K562 (cell line): Measurements from ENCODE around the gene ZCCHC9. TPM values are rescaled to one million over a fixed set of nuclear protein-coding genes. Genes with fewer than 3 reads are reported as not detected.
A peak's percentile ranks its signal among the peaks of the same experiment; 100 is the strongest.

Experiments used
- ATAC-seq: fragments of 200-7000 bp; cut with Tn5 transposase; 3 replicates; pipeline ENCODE4 v1.9.1; 2020; ENCODE audit warnings: moderate library complexity
- BruUV-seq: library from RNA; stranded (reverse); fragments of 400-500 nt; replicated peaks from 2 replicates; lab custom pipeline; 2021; lab: Mats Ljungman, UMichigan
- CTCF ChIA-PET: fragments of 300-600 bp; formaldehyde crosslinking; extraction: SDS; loops from one replicate; lab custom pipeline; 2021; ENCODE audit warnings: low intra/inter-chr PET ratio; lab: Yijun Ruan, JAX
- POLR2A ChIA-PET: fragments of 300-600, 350-650 bp; sonication (Branson Sonifier 250); formaldehyde crosslinking; extraction: SDS; loops from one replicate; lab custom pipeline; 2021; ENCODE audit warnings: antibody characterized with exemption, inconsistent platforms; lab: Yijun Ruan, JAX
- DNase-seq, 4 experiments: peaks; one replicate each; pipeline versions ENCODE4 v3.0.0 to v3.0.0-alpha.2; 2011 to 2018; ENCODE audit warnings: low spot score in 3 of 4, mixed read lengths in 3 of 4; ENCODE audit errors: extremely low read depth in 1 of 4
- FAIRE-seq: peaks from 2 replicates; lab custom pipeline; 2011; peaks lifted over from hg19 to GRCh38; lab: Jason Lieb, UNC
- H2AFZ ChIP-seq: 2 replicates; pipeline ENCODE4 v1.6.0; 2011; ENCODE audit warnings: low read depth, low read length, control low read depth, inconsistent platforms
- H3K27ac ChIP-seq: fragments of 200-600 bp; 3 replicates; pipeline ENCODE4 v1.8.0; 2011; ENCODE audit warnings: low read depth, mild to moderate bottlenecking, control low read depth, inconsistent platforms, low read length, moderate library complexity, mixed read lengths; ENCODE audit errors: extremely low read depth
- H3K27me3 ChIP-seq, 2 experiments: fragments of 300-600 bp in 1 of 2; 2 replicates in 1 of 2; 3 replicates in 1 of 2; pipeline versions ENCODE4 v1.6.0 to v1.8.0; 2011; ENCODE audit warnings: inconsistent platforms in 2 of 2, low read length in 2 of 2, mild to moderate bottlenecking in 1 of 2, mixed read lengths in 1 of 2, moderate library complexity in 1 of 2; ENCODE audit not compliant: control insufficient read depth in 2 of 2, insufficient read depth in 2 of 2
- H3K36me3 ChIP-seq: fragments of 300-600 bp; 3 replicates; pipeline ENCODE4 v1.8.0; 2011; ENCODE audit warnings: mild to moderate bottlenecking, low read length, inconsistent platforms; ENCODE audit not compliant: control insufficient read depth, insufficient read depth
- H3K4me1 ChIP-seq, 2 experiments: fragments of 200-600 bp in 1 of 2; replicated peaks in 1 of 2; 2 replicates in 1 of 2; 3 replicates in 1 of 2; pipeline versions ENCODE4 v1.5.1 to v1.8.0; 2011; ENCODE audit warnings: inconsistent platforms in 2 of 2, low read length in 2 of 2, mild to moderate bottlenecking in 1 of 2, mixed read lengths in 1 of 2, moderate library complexity in 1 of 2; ENCODE audit not compliant: control insufficient read depth in 2 of 2, insufficient read depth in 2 of 2
- H3K4me2 ChIP-seq: 2 replicates; pipeline ENCODE4 v1.6.1; 2011; ENCODE audit warnings: low read length, control low read depth, inconsistent platforms, mixed read lengths; ENCODE audit not compliant: insufficient read depth
- H3K4me3 ChIP-seq: fragments of 200-600 bp; sonication (generic), shearing (Covaris generic); 2 replicates; pipeline ENCODE4 v1.5.1; 2016; ENCODE audit warnings: control low read depth, inconsistent platforms
- H3K79me2 ChIP-seq: fragments of 200-600 bp; 3 replicates; pipeline ENCODE4 v1.8.0; 2011; ENCODE audit warnings: low read length, inconsistent platforms; ENCODE audit not compliant: control insufficient read depth, insufficient read depth
- H3K9ac ChIP-seq, 2 experiments: 2 replicates each; pipeline versions ENCODE4 v1.6.0 to v1.6.1; 2011; ENCODE audit warnings: low read depth in 2 of 2, low read length in 2 of 2, control low read depth in 1 of 2, inconsistent platforms in 1 of 2, mild to moderate bottlenecking in 1 of 2, mixed read lengths in 1 of 2; ENCODE audit not compliant: insufficient read depth in 1 of 2
- H3K9me1 ChIP-seq: one replicate; pipeline ENCODE4 v1.6.0; 2011; ENCODE audit warnings: inconsistent platforms, mild to moderate bottlenecking, low read length, moderate library complexity; ENCODE audit not compliant: control insufficient read depth, insufficient read depth
- H3K9me3 ChIP-seq: replicated peaks from 2 replicates; pipeline ENCODE4 v1.5.1; 2011; ENCODE audit warnings: low read depth, low read length, inconsistent platforms; ENCODE audit not compliant: control insufficient read depth, insufficient read depth
- H4K20me1 ChIP-seq: replicated peaks from 2 replicates; pipeline ENCODE4 v1.6.1; 2011; ENCODE audit warnings: low read length, inconsistent platforms, mixed read lengths; ENCODE audit not compliant: control insufficient read depth, insufficient read depth
- BMI1 ChIP-seq: fragments of 150-350 bp; IDR thresholded peaks from 2 replicates; pipeline ENCODE4 v1.6.1; 2014; ENCODE audit warnings: low read length
- CBX5 ChIP-seq: IDR thresholded peaks from 2 replicates; pipeline ENCODE4 v1.6.1; 2014; ENCODE audit warnings: low read depth, borderline replicate concordance
- HIVEP1 ChIP-seq: fragments of 250-450 bp; sonication (Bioruptor Pico); IDR thresholded peaks from 2 replicates; pipeline ENCODE4 v1.4.0; 2020; ENCODE audit warnings: mild to moderate bottlenecking
- MECOM ChIP-seq: fragments of 250-450 bp; sonication (Bioruptor Pico); IDR thresholded peaks from 2 replicates; pipeline ENCODE4 v1.8.0; 2022; ENCODE audit warnings: inconsistent platforms
- NFYB ChIP-seq: IDR thresholded peaks from 2 replicates; pipeline ENCODE4 v1.6.1; 2011; ENCODE audit warnings: mild to moderate bottlenecking, moderate library complexity; ENCODE audit not compliant: insufficient read length; ENCODE audit errors: extremely low read depth
- PRPF4 ChIP-seq: fragments of 200-400 bp; formaldehyde crosslinking; IDR thresholded peaks from one replicate; pipeline ENCODE4 v1.6.1; 2017; ENCODE audit warnings: low read length, low read depth, mild to moderate bottlenecking; ENCODE audit not compliant: insufficient read depth, poor library complexity, severe bottlenecking
- TARDBP ChIP-seq: fragments of 450-650 bp; IDR thresholded peaks from 2 replicates; pipeline ENCODE4 v1.6.1; 2016
- TEAD2 ChIP-seq: fragments of 450-650 bp; IDR thresholded peaks from 2 replicates; pipeline ENCODE4 v1.6.1; 2016; ENCODE audit warnings: missing genetic modification characterization, control low read depth, missing compliant biosample characterization
- TOE1 ChIP-seq, 2 experiments: fragments of 450-650 bp in 1 of 2; sonication (generic) in 1 of 2; formaldehyde crosslinking in 1 of 2; IDR thresholded peaks; 2 replicates each; pipeline versions ENCODE4 v1.7.1 to v1.8.0; 2016 to 2022; ENCODE audit warnings: borderline replicate concordance in 2 of 2, mild to moderate bottlenecking in 2 of 2, antibody characterized with exemption in 1 of 2, inconsistent platforms in 1 of 2, low read depth in 1 of 2, missing genetic modification reagents in 1 of 2, moderate library complexity in 1 of 2
- ZNF583 ChIP-seq: fragments of 250-450 bp; sonication (Bioruptor Pico); IDR thresholded peaks from 2 replicates; pipeline ENCODE4 v1.4.0; 2020
- WGBS: fragments of 100-300 bp; shearing (Covaris generic); methylation state at CpG from one replicate; pipeline ENCODE4 v1.1.6; 2016; ENCODE audit warnings: low coverage, mixed read lengths; ENCODE audit not compliant: insufficient coverage; ENCODE audit errors: missing lambda C conversion rate; 5-methylcytosine and 5-hydroxymethylcytosine counted together
- in situ Hi-C: fragments of 300-500 bp; cut with MboI; formaldehyde crosslinking; loops from 4 replicates; pipeline ENCODE4 v1.15.0; 2018; ENCODE audit warnings: inconsistent platforms, mixed read lengths
- intact Hi-C: fragments of 100-400 bp; cut with micrococcal nuclease; formaldehyde crosslinking; loops from 2 replicates; pipeline ENCODE4 v1.14.2; 2022
- polyA plus RNA-seq, 8 experiments: library from polyadenylated mRNA; depleted of rRNA in 4 of 8; stranded (reverse) in 5 of 8; unstranded in 3 of 8; fragments of >200 nt; fragmentation: Nextera tagmentation in 2 of 8; fragmentation: Illumina TruSeq in 1 of 8; extraction: Ambion mirVana in 2 of 8; extraction: Trizol in 1 of 8; gene quantifications; 2 replicates each; pipeline versions ENCODE4 v1.2.1 to v1.2.3, GENCODE V29; 2011 to 2014; ENCODE audit warnings: inconsistent platforms in 1 of 8, missing spikeins in 1 of 8
- total RNA-seq, 7 experiments: library from RNA; depleted of rRNA in 6 of 7; stranded (reverse); fragments of >200 nt in 6 of 7; fragmentation: Illumina TruSeq in 2 of 7; extraction: Trizol in 2 of 7; gene quantifications; 2 replicates each; pipeline versions ENCODE4 v1.2.1 to v1.2.3, GENCODE V29; 2011 to 2021; ENCODE audit warnings: low replicate concordance in 1 of 7
- TF ChIP-seq, protein P1 (sequence below): sonication (generic); formaldehyde crosslinking; IDR thresholded peaks from 2 replicates; pipeline ENCODE4 v1.9.0; 2022; ENCODE audit warnings: mild to moderate bottlenecking, missing genetic modification reagents
- TF ChIP-seq, protein P2 (sequence below): IDR thresholded peaks from 2 replicates; pipeline ENCODE4 v1.6.1; 2011; ENCODE audit not compliant: insufficient read length; ENCODE audit errors: extremely low read depth
- TF ChIP-seq, protein P3 (sequence below): sonication (generic); formaldehyde crosslinking; IDR thresholded peaks from 2 replicates; pipeline ENCODE4 v1.8.0; 2022; ENCODE audit warnings: missing genetic modification reagents, mild to moderate bottlenecking, borderline replicate concordance

The ZCCHC9 gene
- total and polyA plus RNA-seq, 9 of the 15 experiments (the other 6 are each of a cell fraction or from before 2014, with no cell fraction given), result 40.3 to 95.3 (median 59.9) TPM

DNA sequence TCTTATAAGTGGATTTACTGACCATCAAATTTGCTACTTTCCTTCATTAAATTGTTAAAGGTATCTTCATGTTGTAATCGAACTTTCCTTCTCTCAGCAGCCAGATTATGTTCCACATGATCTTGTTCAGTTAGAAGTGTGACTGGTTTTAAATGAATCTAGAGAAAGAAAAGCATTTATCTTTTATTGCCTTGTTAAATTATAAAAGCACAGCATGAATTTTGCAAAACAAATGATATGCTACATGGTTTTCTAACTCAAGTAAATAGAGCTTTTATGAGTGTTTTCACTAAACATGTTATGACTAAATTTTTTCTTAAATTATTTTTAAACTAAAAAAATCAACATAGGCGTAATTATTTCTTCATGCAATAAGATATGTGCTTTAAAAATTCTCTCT, 58.5 kb downstream of the ZCCHC9 start:
- Histone ChIP-seq H3K4me1 (no peaks in the 10 kb centered on the region), H3K4me2 (no peak overlapping the region), H3K79me2 (no peaks in the 10 kb centered on the region), H3K36me3 (no peaks in the 10 kb centered on the region), H4K20me1 (no peaks in the 10 kb centered on the region), H3K4me3 (no peak overlapping the region), H3K27me3 (peaks cover 31 to 48% of the 10 kb centered on the region in 2 experiments), H3K27ac (no peak overlapping the region), H2AFZ (no peak overlapping the region), H3K9me1 (no peaks in the 10 kb centered on the region), H3K9me3 (no peaks in the 10 kb centered on the region)
- intact Hi-C loops (no loop called here), in situ Hi-C loops (no loop called here)
- ChIA-PET POLR2A (no interaction called here), CTCF (no interaction called here)
- no peak for ATAC-seq
- no TSS peak for BruUV-seq
- FAIRE-seq, result no peak
- no peak for DNase-seq
- 0% methylated on average over 2 of the region's 2 CpGs for WGBS
- TF ChIP-seq TEAD2 (tag), result no peak
- TF ChIP-seq BMI1, result 0 out of 2 replicates have a peak, but pooled peaks have one; percentile 21
- TF ChIP-seq TARDBP, result no peak
- TF ChIP-seq, all 486 proteins: peak for 1
- H3K9ac ChIP-seq, result no peak overlapping the region

DNA sequence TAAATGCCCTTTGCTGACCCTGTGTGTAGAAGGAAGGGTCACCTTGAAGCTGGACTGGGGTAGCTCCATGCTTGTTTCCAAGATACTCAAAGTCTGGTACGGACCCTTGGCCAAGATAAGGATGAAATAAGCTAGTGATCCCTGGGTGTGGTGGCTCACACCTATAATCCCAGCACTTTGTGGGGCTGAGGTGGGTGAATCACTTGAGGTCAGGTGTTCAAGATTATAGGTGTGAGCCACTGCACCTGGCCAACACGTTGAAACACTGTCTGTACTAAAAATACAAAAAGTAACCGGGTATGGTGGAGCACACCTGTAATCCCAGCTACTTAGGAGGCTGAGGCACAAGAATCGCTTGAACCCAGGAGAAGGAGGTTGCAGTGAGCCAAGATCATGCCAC, 59.3 kb downstream of the ZCCHC9 start:
- H3K27me3 ChIP-seq, result peaks cover 31 to 43% of the 10 kb centered on the region in 2 experiments
- no peak overlapping the region for H3K27ac ChIP-seq
- H3K4me2 ChIP-seq, result no peak overlapping the region
- ATAC-seq (no peak), DNase-seq (no peak), FAIRE-seq (no peak)
- H3K9me3 ChIP-seq, result no peaks in the 10 kb centered on the region
- H3K36me3 ChIP-seq, result no peaks in the 10 kb centered on the region
- 0% methylated on average over 4 of the region's 4 CpGs for WGBS
- H3K4me1 ChIP-seq, result no peaks in the 10 kb centered on the region
- no peaks in the 10 kb centered on the region for H4K20me1 ChIP-seq
- intact Hi-C loops (no loop called here), in situ Hi-C loops (no loop called here)
- H3K79me2 ChIP-seq, result no peaks in the 10 kb centered on the region
- ChIA-PET POLR2A (no interaction called here), CTCF (no interaction called here)
- no TSS peak for BruUV-seq
- no peak overlapping the region for H3K4me3 ChIP-seq
- no peak overlapping the region for H3K9ac ChIP-seq
- H3K9me1 ChIP-seq, result no peaks in the 10 kb centered on the region
- no peak overlapping the region for H2AFZ ChIP-seq
- TF ChIP-seq, protein P1, sequence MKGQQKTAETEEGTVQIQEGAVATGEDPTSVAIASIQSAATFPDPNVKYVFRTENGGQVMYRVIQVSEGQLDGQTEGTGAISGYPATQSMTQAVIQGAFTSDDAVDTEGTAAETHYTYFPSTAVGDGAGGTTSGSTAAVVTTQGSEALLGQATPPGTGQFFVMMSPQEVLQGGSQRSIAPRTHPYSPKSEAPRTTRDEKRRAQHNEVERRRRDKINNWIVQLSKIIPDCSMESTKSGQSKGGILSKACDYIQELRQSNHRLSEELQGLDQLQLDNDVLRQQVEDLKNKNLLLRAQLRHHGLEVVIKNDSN (CRISPR knock-in tag), result no peak
- TF ChIP-seq MECOM (CRISPR knock-in tag), result no peak
- no peak for TF ChIP-seq TOE1 (IDR thresholded peaks at IDR 0.05; ENCODE audit: borderline replicate concordance)
- TF ChIP-seq TOE1 (CRISPR knock-in tag; IDR thresholded peaks at IDR 0.05; ENCODE audit: borderline replicate concordance, low read depth), result no peak
- TF ChIP-seq, protein P2, sequence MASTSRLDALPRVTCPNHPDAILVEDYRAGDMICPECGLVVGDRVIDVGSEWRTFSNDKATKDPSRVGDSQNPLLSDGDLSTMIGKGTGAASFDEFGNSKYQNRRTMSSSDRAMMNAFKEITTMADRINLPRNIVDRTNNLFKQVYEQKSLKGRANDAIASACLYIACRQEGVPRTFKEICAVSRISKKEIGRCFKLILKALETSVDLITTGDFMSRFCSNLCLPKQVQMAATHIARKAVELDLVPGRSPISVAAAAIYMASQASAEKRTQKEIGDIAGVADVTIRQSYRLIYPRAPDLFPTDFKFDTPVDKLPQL, result no peak
- no peak for TF ChIP-seq PRPF4
- TF ChIP-seq, protein P3, sequence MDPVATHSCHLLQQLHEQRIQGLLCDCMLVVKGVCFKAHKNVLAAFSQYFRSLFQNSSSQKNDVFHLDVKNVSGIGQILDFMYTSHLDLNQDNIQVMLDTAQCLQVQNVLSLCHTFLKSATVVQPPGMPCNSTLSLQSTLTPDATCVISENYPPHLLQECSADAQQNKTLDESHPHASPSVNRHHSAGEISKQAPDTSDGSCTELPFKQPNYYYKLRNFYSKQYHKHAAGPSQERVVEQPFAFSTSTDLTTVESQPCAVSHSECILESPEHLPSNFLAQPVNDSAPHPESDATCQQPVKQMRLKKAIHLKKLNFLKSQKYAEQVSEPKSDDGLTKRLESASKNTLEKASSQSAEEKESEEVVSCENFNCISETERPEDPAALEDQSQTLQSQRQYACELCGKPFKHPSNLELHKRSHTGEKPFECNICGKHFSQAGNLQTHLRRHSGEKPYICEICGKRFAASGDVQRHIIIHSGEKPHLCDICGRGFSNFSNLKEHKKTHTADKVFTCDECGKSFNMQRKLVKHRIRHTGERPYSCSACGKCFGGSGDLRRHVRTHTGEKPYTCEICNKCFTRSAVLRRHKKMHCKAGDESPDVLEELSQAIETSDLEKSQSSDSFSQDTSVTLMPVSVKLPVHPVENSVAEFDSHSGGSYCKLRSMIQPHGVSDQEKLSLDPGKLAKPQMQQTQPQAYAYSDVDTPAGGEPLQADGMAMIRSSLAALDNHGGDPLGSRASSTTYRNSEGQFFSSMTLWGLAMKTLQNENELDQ, result no peak
- TF ChIP-seq NFYB, result no peak
- TF ChIP-seq ZNF583 (CRISPR knock-in tag), result no peak
- TF ChIP-seq HIVEP1 (CRISPR knock-in tag), result no peak
- no peak for TF ChIP-seq CBX5
